ENCODE results near the gene SPSB1. TPM values are rescaled to one million over a fixed set of nuclear protein-coding genes. Genes with fewer than 3 reads are reported as not detected.
A peak's percentile ranks its signal among the peaks of the same experiment; 100 is the strongest.

SPSB1 gene
- total and polyA plus RNA-seq, 10 of the 15 experiments (the other 5 are each of a cell fraction or from before 2014, with no cell fraction given) = 0.02 to 2.0 (median 0.90) TPM; not detected in 1

DNA sequence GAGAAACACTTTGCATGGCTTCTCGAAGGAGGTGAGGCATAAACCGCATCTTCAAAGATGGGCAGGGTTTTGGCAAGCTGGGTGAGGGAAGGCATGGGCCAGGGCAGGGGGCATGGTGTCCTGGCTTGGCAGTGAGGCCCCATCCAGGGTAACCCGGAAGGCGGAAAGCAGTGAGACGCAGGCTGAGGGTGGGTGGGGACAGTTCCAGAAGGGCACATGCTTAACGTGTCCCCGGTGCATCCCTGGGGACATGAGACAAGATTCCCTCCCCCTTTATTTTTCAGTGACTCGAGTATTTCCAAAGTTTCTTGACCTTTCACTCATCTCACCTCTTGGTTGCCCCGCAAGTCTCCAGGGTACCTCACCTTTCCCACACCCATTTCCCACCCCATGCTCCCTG is 123.8 kb downstream of the SPSB1 start (continued):
- no peak for TF ChIP-seq REST (IDR thresholded peaks at IDR 0.05; ENCODE audit: low read depth, low read length)
- TF ChIP-seq RUNX3 (IDR thresholded peaks at IDR 0.05; ENCODE audit: low read length) = peak; percentile 31; the same call in 1 of the 2 replicates

GRCh38 chr1:9416918-9417500 is 124.3 kb downstream of the SPSB1 start:
- H4K20me1 ChIP-seq (ENCODE audit: control insufficient read depth, insufficient read depth) = no peaks in the 10 kb centered on the region
- in situ Hi-C loops (cut with MboI) (no loop called here), intact Hi-C loops (cut with micrococcal nuclease; ENCODE audit: unreplicated experiment) (no loop called here)
- no peak for DNase-seq (ENCODE audit: low read depth, low spot score)
- H3K27ac ChIP-seq (ENCODE audit: control insufficient read depth, insufficient read depth) = no peak overlapping the region
- no peak overlapping the region for H3K4me2 ChIP-seq (ENCODE audit: control insufficient read depth, insufficient read depth)
- no peaks in the 10 kb centered on the region for H3K36me3 ChIP-seq (ENCODE audit: control insufficient read depth in 2 of 2, insufficient read depth in 2 of 2, low read length in 1 of 2)
- H3K79me2 ChIP-seq (ENCODE audit: control insufficient read depth, insufficient read depth, low read length) = no peaks in the 10 kb centered on the region
- ChIA-PET POLR2A (interaction anchor here (1.1 kb wide), 1 partner anchor 9 kb away, joined by 3 read pairs; no protein-coding TSS in a partner anchor), SMC1A (ENCODE audit: uncharacterized antibody, unreplicated experiment) (interaction anchor here (4.9 kb wide), 1 partner anchor 8 kb away, joined by 63 read pairs; no protein-coding TSS in a partner anchor), RAD21 (ENCODE audit: unreplicated experiment) (no interaction called here), CTCF (no interaction called here)
- WGBS (ENCODE audit: insufficient coverage, insufficient replicate concordance, low lambda C conversion rate, missing lambda C conversion rate) = 59% methylated on average over 18 of the region's 18 CpGs
- FAIRE-seq = no peak
- no TSS peak for BruUV-seq (replicated peaks)
- H3K4me1 ChIP-seq (ENCODE audit: control insufficient read depth, insufficient read depth, low read length) = peaks cover 69% of the 10 kb centered on the region
- H3K9ac ChIP-seq (ENCODE audit: control insufficient read depth, insufficient read depth, low read length) = no peak overlapping the region
- H3K9me3 ChIP-seq (replicated peaks; ENCODE audit: control insufficient read depth, insufficient read depth, low read length) = no peaks in the 10 kb centered on the region; the same call in 2 of the 3 replicates
- H2AFZ ChIP-seq (ENCODE audit: control insufficient read depth, low read depth, low read length) = no peak overlapping the region
- ATAC-seq = no peak
- TF ChIP-seq BCL3 (IDR thresholded peaks at IDR 0.05; ENCODE audit: borderline replicate concordance, insufficient read depth, low read depth, low read length, poor library complexity, severe bottlenecking) = peak; percentile 51
- TF ChIP-seq ELK1 (IDR thresholded peaks at IDR 0.05; ENCODE audit: low read depth, low read length) = no peak
- H3K4me3 ChIP-seq = no peak overlapping the region
- H3K27me3 ChIP-seq (replicated peaks in 1 of 2; ENCODE audit: control insufficient read depth in 2 of 2, insufficient read depth in 2 of 2, low read length in 1 of 2) = no peaks in the 10 kb centered on the region

All from GM12878 (cell line).